MM.1S (cell line): ENCODE measurements around the gene URB1.

Source experiments
- DNase-seq: peaks from one replicate; pipeline ENCODE4 v3.0.0-alpha.2; 2015
- H2AFZ ChIP-seq: fragments of 300-600 bp; sonication (generic); 2 replicates; pipeline ENCODE4 v1.6.0; 2016; ENCODE audit warnings: antibody characterized with exemption, low read length
- H3F3A ChIP-seq: fragments of 300-600 bp; sonication (generic); 2 replicates; pipeline ENCODE4 v1.6.1; 2016; ENCODE audit warnings: mild to moderate bottlenecking, antibody characterized with exemption, low read length, moderate library complexity, mixed read lengths; ENCODE audit not compliant: insufficient read depth
- H3K27ac ChIP-seq: fragments of 300-600 bp; sonication (generic); 2 replicates; pipeline ENCODE4 v1.5.1; 2016; ENCODE audit warnings: mild to moderate bottlenecking, low read length
- H3K27me3 ChIP-seq: fragments of 300-600 bp; sonication (generic); replicated peaks from 2 replicates; pipeline ENCODE4 v1.6.0; 2016; ENCODE audit warnings: low read length; ENCODE audit not compliant: insufficient read depth
- H3K36me3 ChIP-seq: fragments of 300-600 bp; sonication (generic); replicated peaks from 2 replicates; pipeline ENCODE4 v1.6.1; 2016; ENCODE audit warnings: mild to moderate bottlenecking, low read length, mixed read lengths; ENCODE audit not compliant: insufficient read depth
- H3K4me1 ChIP-seq: fragments of 300-600 bp; sonication (generic); 2 replicates; pipeline ENCODE4 v1.6.1; 2016; ENCODE audit warnings: low read length, mixed read lengths
- H3K4me2 ChIP-seq: fragments of 300-600 bp; sonication (generic); 2 replicates; pipeline ENCODE4 v1.6.0; 2016; ENCODE audit warnings: low read depth, low read length
- H3K4me3 ChIP-seq: fragments of 300-600 bp; sonication (generic); 2 replicates; pipeline ENCODE4 v1.5.1; 2016; ENCODE audit warnings: low read length, mixed read lengths
- H3K79me2 ChIP-seq: fragments of 300-600 bp; sonication (generic); 2 replicates; pipeline ENCODE4 v1.6.1; 2016; ENCODE audit warnings: mixed run types, low read length, mixed read lengths
- H3K9ac ChIP-seq: fragments of 300-600 bp; sonication (generic); 2 replicates; pipeline ENCODE4 v1.6.1; 2016; ENCODE audit warnings: low read length, mixed read lengths
- H3K9me2 ChIP-seq: fragments of 300-600 bp; sonication (generic); replicated peaks from 2 replicates; pipeline ENCODE4 v1.6.1; 2016; ENCODE audit warnings: mild to moderate bottlenecking, low read length, mixed read lengths; ENCODE audit not compliant: insufficient read depth
- H3K9me3 ChIP-seq: fragments of 300-600 bp; sonication (generic); replicated peaks from 2 replicates; pipeline ENCODE4 v1.6.1; 2016; ENCODE audit warnings: mild to moderate bottlenecking, low read length, mixed read lengths; ENCODE audit not compliant: insufficient read depth
- H4K20me1 ChIP-seq: fragments of 300-600 bp; sonication (generic); 2 replicates; pipeline ENCODE4 v1.6.1; 2016; ENCODE audit warnings: mild to moderate bottlenecking, low read length, moderate library complexity, mixed read lengths; ENCODE audit not compliant: insufficient read depth
- CTCF ChIP-seq: fragments of 300-600 bp; sonication (generic); IDR thresholded peaks from 2 replicates; pipeline ENCODE4 v1.5.1; 2016; ENCODE audit warnings: antibody characterized with exemption, low read length, mixed read lengths
- EZH2 ChIP-seq: fragments of 300-600 bp; sonication (generic); optimal IDR thresholded peaks from 2 replicates; pipeline ENCODE3; 2017; ENCODE audit warnings: low read depth, mild to moderate bottlenecking, antibody characterized with exemption, low read length, mixed read lengths
- EZH2phosphoT487 ChIP-seq: fragments of 300-600 bp; sonication (generic); IDR thresholded peaks from 2 replicates; pipeline ENCODE4 v1.6.1; 2018; ENCODE audit warnings: antibody characterized with exemption, low read length

The URB1 gene

GRCh38 chr21:32386195-32386870 lies 6.5 kb downstream of the URB1 start:
- Histone ChIP-seq H3K9ac (no peak overlapping the region), H3K4me3 (no peak overlapping the region), H3F3A (no peaks in the 10 kb centered on the region), H3K79me2 (peaks cover 89% of the 10 kb centered on the region), H3K9me3 (no peaks in the 10 kb centered on the region), H3K4me2 (no peak overlapping the region), H3K9me2 (no peaks in the 10 kb centered on the region), H2AFZ (no peak overlapping the region), H3K27me3 (no peaks in the 10 kb centered on the region), H3K36me3 (peaks cover 16% of the 10 kb centered on the region), H4K20me1 (peaks cover 42% of the 10 kb centered on the region), H3K27ac (no peak overlapping the region), H3K4me1 (0 out of 2 replicates have a peak, but pooled peaks cover 2% of the 10 kb centered on the region)
- DNase-seq = no peak
- TF ChIP-seq EZH2 = no peak
- no peak for TF ChIP-seq EZH2phosphoT487
- no peak for TF ChIP-seq CTCF

- Histone ChIP-seq H4K20me1 (peaks cover 28% of the 10 kb centered on the region), H3K9ac (no peak overlapping the region), H3K27me3 (no peaks in the 10 kb centered on the region), H3K27ac (no peak overlapping the region), H3K9me3 (no peaks in the 10 kb centered on the region), H3K9me2 (no peaks in the 10 kb centered on the region), H3K4me1 (no peaks in the 10 kb centered on the region), H3K36me3 (peaks cover 19% of the 10 kb centered on the region), H3F3A (no peaks in the 10 kb centered on the region), H2AFZ (no peak overlapping the region), H3K4me3 (no peak overlapping the region), H3K4me2 (no peak overlapping the region), H3K79me2 (peaks cover 89% of the 10 kb centered on the region)
- DNase-seq = no peak
- TF ChIP-seq CTCF (0 out of 2 replicates have a peak, but pooled peaks have one; percentile 5), EZH2phosphoT487 (no peak)
Measured at GRCh38 chr21:32383812-32384211, 9.0 kb downstream of the URB1 start.

GRCh38 chr21:32382108-32382644 lies 10.6 kb downstream of the URB1 start:
- Histone ChIP-seq H3F3A (no peaks in the 10 kb centered on the region), H3K4me1 (no peaks in the 10 kb centered on the region), H3K9me2 (no peaks in the 10 kb centered on the region), H3K79me2 (peaks cover 88% of the 10 kb centered on the region), H3K9me3 (no peaks in the 10 kb centered on the region), H3K9ac (no peak overlapping the region), H3K27ac (no peak overlapping the region), H4K20me1 (peaks cover 12% of the 10 kb centered on the region), H3K4me2 (no peak overlapping the region), H3K36me3 (peaks cover 17% of the 10 kb centered on the region), H2AFZ (no peak overlapping the region), H3K4me3 (no peak overlapping the region), H3K27me3 (no peaks in the 10 kb centered on the region)
- TF ChIP-seq CTCF = no peak
- TF ChIP-seq EZH2phosphoT487 = no peak
- TF ChIP-seq EZH2 = no peak
- no peak for DNase-seq
